MCF 10A (cell line): ENCODE measurements around the gene GPC4. TPM values are rescaled to one million over a fixed set of nuclear protein-coding genes. Genes with fewer than 3 reads are reported as not detected.

Source experiments
- BruUV-seq: library from RNA; stranded (reverse); fragments of 400-500 nt; replicated peaks from 2 replicates; lab custom pipeline; 2021; lab: Mats Ljungman, UMichigan
- CTCF ChIA-PET: fragments of 300-600 bp; sonication (Branson Sonifier 250); formaldehyde crosslinking; extraction: SDS; loops from one replicate; lab custom pipeline; 2021; ENCODE audit warnings: antibody characterized with exemption, inconsistent platforms; lab: Yijun Ruan, JAX
- POLR2A ChIA-PET: fragments of 300-600, 350-650 bp; sonication (Branson Sonifier 250); formaldehyde crosslinking; extraction: SDS; loops from one replicate; lab custom pipeline; 2020; ENCODE audit warnings: antibody characterized with exemption, inconsistent platforms; lab: Yijun Ruan, JAX
- DNase-seq: peaks from one replicate; pipeline ENCODE4 v3.0.0-alpha.2; 2018; ENCODE audit not compliant: unreplicated experiment
- H3K27ac Mint-ChIP-seq: one replicate; pipeline ENCODE4 v1.8.0; 2022; ENCODE audit warnings: mild to moderate bottlenecking, low read depth, mixed read lengths; ENCODE audit not compliant: unreplicated experiment
- H3K27me3 Mint-ChIP-seq: one replicate; pipeline ENCODE4 v1.8.0; 2022; ENCODE audit warnings: mixed read lengths; ENCODE audit not compliant: insufficient read depth, unreplicated experiment
- H3K36me3 Mint-ChIP-seq: one replicate; pipeline ENCODE4 v1.8.0; 2022; ENCODE audit warnings: mild to moderate bottlenecking, moderate library complexity, mixed read lengths; ENCODE audit not compliant: insufficient read depth, unreplicated experiment
- H3K4me1 Mint-ChIP-seq: one replicate; pipeline ENCODE4 v1.8.0; 2022; ENCODE audit warnings: mixed read lengths; ENCODE audit not compliant: insufficient read depth, unreplicated experiment
- H3K4me3 Mint-ChIP-seq: one replicate; pipeline ENCODE4 v1.8.0; 2022; ENCODE audit warnings: mild to moderate bottlenecking, moderate library complexity, mixed read lengths; ENCODE audit not compliant: unreplicated experiment
- H3K9me3 Mint-ChIP-seq: one replicate; pipeline ENCODE4 v1.8.0; 2022; ENCODE audit warnings: mixed read lengths; ENCODE audit not compliant: unreplicated experiment
- CTCF ChIP-seq: fragments of 200-600 bp; IDR thresholded peaks from one replicate; pipeline ENCODE4 v1.8.0; 2022; ENCODE audit warnings: antibody characterized with exemption, mild to moderate bottlenecking; ENCODE audit not compliant: unreplicated experiment
- intact Hi-C: fragments of 100-400 bp; cut with micrococcal nuclease; formaldehyde crosslinking; loops from 2 replicates; pipeline ENCODE4 v1.14.1; 2022
- total RNA-seq: library from RNA; stranded (reverse); gene quantifications from 2 replicates; pipeline ENCODE4 v1.2.3, GENCODE V29; 2022

GPC4 gene
- total RNA-seq, 1 experiment from 2014 or later = 1.4 TPM

GRCh38 chrX:133448512-133449076, 33.3 kb upstream of the GPC4 start:
- Mint-ChIP-seq H3K27me3 (peaks cover 10% of the 10 kb centered on the region), H3K4me1 (peaks cover 8% of the 10 kb centered on the region), H3K9me3 (no peaks in the 10 kb centered on the region), H3K27ac (no peak overlapping the region), H3K36me3 (no peaks in the 10 kb centered on the region), H3K4me3 (no peak overlapping the region)
- DNase-seq = no peak
- no TSS peak for BruUV-seq
- POLR2A ChIA-PET = no interaction called here
- no peak for TF ChIP-seq CTCF
- intact Hi-C loops = no loop called here
- CTCF ChIA-PET = no interaction called here

- DNase-seq = peak; percentile 54
- no TSS peak for BruUV-seq
Measured at GRCh38 chrX:133444952-133445831, 29.9 kb upstream of the GPC4 start.

GRCh38 chrX:133444196-133444595, 28.9 kb upstream of the GPC4 start:
- no TSS peak for BruUV-seq
- CTCF ChIA-PET = no interaction called here
- no peak for TF ChIP-seq CTCF
- DNase-seq = peak; percentile 56
- POLR2A ChIA-PET = interaction anchor here (0.6 to 1.7 kb wide), 4 partner anchors 29 to 1007 kb away, joined by 3 to 4 read pairs (median 4); partner anchors contain the start of gene GPC4
- peaks cover 23% of the 10 kb centered on the region for H3K27me3 Mint-ChIP-seq
- no peak overlapping the region for H3K4me3 Mint-ChIP-seq
- no peaks in the 10 kb centered on the region for H3K9me3 Mint-ChIP-seq
- no peak overlapping the region for H3K27ac Mint-ChIP-seq
- H3K36me3 Mint-ChIP-seq = no peaks in the 10 kb centered on the region
- intact Hi-C loops = no loop called here
- H3K4me1 Mint-ChIP-seq = peaks cover 8% of the 10 kb centered on the region

More at GRCh38 chrX:133444952-133445831, 29.9 kb upstream of the GPC4 start:
- Mint-ChIP-seq H3K9me3 (no peaks in the 10 kb centered on the region), H3K4me3 (peak overlapping the region; percentile 68), H3K4me1 (peaks cover 8% of the 10 kb centered on the region), H3K27me3 (peaks cover 15% of the 10 kb centered on the region), H3K27ac (peak overlapping the region; percentile 0), H3K36me3 (no peaks in the 10 kb centered on the region)
- intact Hi-C loops = loop anchor here (1.0 kb wide), 1 partner anchor 30 kb away; the partner anchor contains the start of gene GPC4
- CTCF ChIA-PET = interaction anchor here (0.6 kb wide), 1 partner anchor 826 kb away, joined by 3 read pairs; no protein-coding TSS in a partner anchor
- no peak for TF ChIP-seq CTCF
- POLR2A ChIA-PET = interaction anchor here (0.5 to 1.7 kb wide), 4 partner anchors 23 to 203 kb away, joined by 3 to 4 read pairs (median 4); partner anchors contain the start of gene GPC4

GRCh38 chrX:133440797-133441163, 25.5 kb upstream of the GPC4 start:
- ChIA-PET CTCF (no interaction called here), POLR2A (no interaction called here)
- Mint-ChIP-seq H3K4me1 (peaks cover 8% of the 10 kb centered on the region), H3K9me3 (no peaks in the 10 kb centered on the region), H3K36me3 (no peaks in the 10 kb centered on the region), H3K27ac (no peak overlapping the region), H3K27me3 (peaks cover 23% of the 10 kb centered on the region), H3K4me3 (no peak overlapping the region)
- intact Hi-C loops = no loop called here
- TF ChIP-seq CTCF = no peak
- DNase-seq = no peak
- BruUV-seq = no TSS peak
